Esophagus squamous epithelium (tissue), 4 donors: ENCODE results near the gene CHST10.
"Not testable (repeated sequence)": the region's sequence is repeated elsewhere in the genome, so short reads cannot be mapped to it uniquely, and the experiment has no call there.

Source experiments
- CTCF ChIP-seq, 6 experiments: fragments of 450-650 bp in 4 of 6; fragments of 200-600 bp in 2 of 6; sonication (generic) in 2 of 6; IDR thresholded peaks; one replicate each; pipeline ENCODE4 v1.5.1; 2016 to 2019; ENCODE audit warnings: antibody characterized with exemption in 6 of 6, mild to moderate bottlenecking in 4 of 6, moderate library complexity in 4 of 6
- POLR2A ChIP-seq, 4 donors: fragments of 450-650 bp; IDR thresholded peaks; one replicate each; pipeline ENCODE4 v1.6.1; 2017; ENCODE audit warnings: antibody characterized with exemption in 4 of 4, mild to moderate bottlenecking in 4 of 4, moderate library complexity in 3 of 4

GRCh38 chr2:100345144-100345543 is 72.3 kb downstream of the CHST10 start:
- not testable (repeated sequence) for TF ChIP-seq CTCF, POLR2A (IDR thresholded peaks at IDR 0.05)
